WTC11 (cell line): ENCODE measurements around the gene COBL. TPM values are rescaled to one million over a fixed set of nuclear protein-coding genes. Genes with fewer than 3 reads are reported as not detected.

Experiments used
- ATAC-seq: fragments of 200-7000 bp; cut with Tn5 transposase; 2 replicates; pipeline ENCODE4 v1.10.0; 2021; ENCODE audit warnings: mild to moderate bottlenecking, moderate library complexity
- CTCF ChIA-PET: fragments of 300-600 bp; sonication (Branson Sonifier 250); formaldehyde crosslinking; loops from one replicate; lab custom pipeline; 2021; ENCODE audit warnings: antibody characterized with exemption; lab: Charles Lee
- POLR2A ChIA-PET: fragments of 350-600 bp; sonication (Branson Sonifier 250); formaldehyde crosslinking; loops from one replicate; lab custom pipeline; 2021; ENCODE audit warnings: antibody characterized with exemption; lab: Charles Lee
- DNase-seq: peaks from one replicate; pipeline ENCODE4 v3.0.0; 2021; ENCODE audit warnings: low spot score
- H3K27ac Mint-ChIP-seq: 2 replicates; pipeline ENCODE4 v1.8.0; 2021; ENCODE audit warnings: mixed read lengths
- H3K27me3 Mint-ChIP-seq: 2 replicates; pipeline ENCODE4 v1.8.0; 2021; ENCODE audit warnings: low read depth, mild to moderate bottlenecking, moderate library complexity, mixed read lengths
- H3K36me3 Mint-ChIP-seq: 2 replicates; pipeline ENCODE4 v1.8.0; 2021; ENCODE audit warnings: mixed read lengths
- H3K4me1 Mint-ChIP-seq: 2 replicates; pipeline ENCODE4 v1.8.0; 2022; ENCODE audit warnings: mixed read lengths
- H3K4me3 Mint-ChIP-seq: 2 replicates; pipeline ENCODE4 v1.8.0; 2021; ENCODE audit warnings: mild to moderate bottlenecking, moderate library complexity, mixed read lengths
- H3K9me3 Mint-ChIP-seq: 2 replicates; pipeline ENCODE4 v1.8.0; 2021; ENCODE audit warnings: mixed read lengths
- EMX1 ChIP-seq: fragments of 250-450 bp; sonication (Bioruptor Pico); IDR thresholded peaks from 2 replicates; pipeline ENCODE4 v1.8.0; 2021; ENCODE audit warnings: mild to moderate bottlenecking
- ESRRA ChIP-seq: sonication (generic); formaldehyde crosslinking; IDR thresholded peaks from 2 replicates; pipeline ENCODE4 v1.8.1; 2022; ENCODE audit warnings: mild to moderate bottlenecking, missing genetic modification reagents, borderline replicate concordance
- GTF2I ChIP-seq: fragments of 250-450 bp; sonication (Bioruptor Pico); conservative IDR thresholded peaks from 2 replicates; pipeline ENCODE4 v1.4.0; 2021; ENCODE audit warnings: mild to moderate bottlenecking
- KAT7 ChIP-seq: sonication (generic); formaldehyde crosslinking; IDR thresholded peaks from 2 replicates; pipeline ENCODE4 v1.8.1; 2023; ENCODE audit warnings: missing genetic modification reagents, mild to moderate bottlenecking, borderline replicate concordance
- NR3C1 ChIP-seq: sonication (generic); formaldehyde crosslinking; conservative IDR thresholded peaks from 2 replicates; pipeline ENCODE4 v1.8.1; 2023; ENCODE audit warnings: low read depth, mild to moderate bottlenecking, missing genetic modification reagents
- OVOL2 ChIP-seq: fragments of 250-450 bp; sonication (Bioruptor Pico); IDR thresholded peaks from 2 replicates; pipeline ENCODE4 v1.9.0; 2021; ENCODE audit warnings: mild to moderate bottlenecking, borderline replicate concordance
- SMAD3 ChIP-seq: sonication (generic); formaldehyde crosslinking; IDR thresholded peaks from 2 replicates; pipeline ENCODE4 v1.8.0; 2022; ENCODE audit warnings: missing genetic modification reagents, mild to moderate bottlenecking, borderline replicate concordance
- TEAD4 ChIP-seq: sonication (generic); formaldehyde crosslinking; IDR thresholded peaks from 2 replicates; pipeline ENCODE4 v1.8.0; 2022; ENCODE audit warnings: mild to moderate bottlenecking, missing genetic modification reagents
- ZNF138 ChIP-seq: sonication (generic); formaldehyde crosslinking; conservative IDR thresholded peaks from 2 replicates; pipeline ENCODE4 v1.8.1; 2022; ENCODE audit warnings: mild to moderate bottlenecking, moderate library complexity, missing genetic modification reagents
- total RNA-seq: library from RNA; stranded (reverse); gene quantifications from 3 replicates; pipeline ENCODE4 v1.2.3, GENCODE V29; 2021
- TF ChIP-seq, protein P1 (sequence below): sonication (generic); formaldehyde crosslinking; IDR thresholded peaks from 2 replicates; pipeline ENCODE4 v1.8.1; 2022; ENCODE audit warnings: missing genetic modification reagents, borderline replicate concordance
- TF ChIP-seq, protein P2 (sequence below): sonication (generic); formaldehyde crosslinking; IDR thresholded peaks from 2 replicates; pipeline ENCODE4 v1.8.0; 2022; ENCODE audit warnings: mild to moderate bottlenecking, missing genetic modification reagents
- TF ChIP-seq, protein P3 (sequence below): fragments of 250-450 bp; sonication (Bioruptor Pico); IDR thresholded peaks from 2 replicates; pipeline ENCODE4 v2.1.2; 2022; ENCODE audit warnings: mild to moderate bottlenecking, moderate library complexity
- TF ChIP-seq, protein P4 (sequence below): sonication (generic); formaldehyde crosslinking; IDR thresholded peaks from 2 replicates; pipeline ENCODE4 v1.8.0; 2022; ENCODE audit warnings: missing genetic modification reagents
- TF ChIP-seq, protein P5 (sequence below): sonication (generic); formaldehyde crosslinking; IDR thresholded peaks from 2 replicates; pipeline ENCODE4 v1.8.1; 2023; ENCODE audit warnings: mild to moderate bottlenecking, missing genetic modification reagents, borderline replicate concordance
- TF ChIP-seq, protein P6 (sequence below): fragments of 200-600 bp; IDR thresholded peaks from 2 replicates; pipeline ENCODE4 v1.8.0; 2022; ENCODE audit warnings: antibody characterized with exemption

The COBL gene
- total RNA-seq, 1 experiment from 2014 or later, result 36.5 TPM

DNA sequence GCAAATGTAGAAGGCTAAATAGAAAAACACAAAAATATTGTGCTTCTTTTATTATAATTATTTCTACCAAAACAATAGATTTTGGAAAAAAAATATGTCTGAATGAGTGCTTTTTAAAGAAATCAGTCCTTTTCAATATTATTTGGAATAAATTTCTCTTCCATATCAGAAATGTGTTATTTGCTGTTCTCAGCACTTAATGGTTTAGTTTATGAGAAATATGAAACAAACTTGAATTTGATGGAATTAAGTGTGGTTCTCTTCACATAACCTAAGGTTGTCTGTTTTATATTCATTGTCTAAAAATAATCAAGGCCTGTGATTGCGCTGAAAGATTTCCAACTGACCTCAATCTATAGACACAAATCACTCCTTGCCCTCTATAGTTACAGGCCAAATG is 203.0 kb downstream of the COBL start (continued):
- TF ChIP-seq, protein P1, sequence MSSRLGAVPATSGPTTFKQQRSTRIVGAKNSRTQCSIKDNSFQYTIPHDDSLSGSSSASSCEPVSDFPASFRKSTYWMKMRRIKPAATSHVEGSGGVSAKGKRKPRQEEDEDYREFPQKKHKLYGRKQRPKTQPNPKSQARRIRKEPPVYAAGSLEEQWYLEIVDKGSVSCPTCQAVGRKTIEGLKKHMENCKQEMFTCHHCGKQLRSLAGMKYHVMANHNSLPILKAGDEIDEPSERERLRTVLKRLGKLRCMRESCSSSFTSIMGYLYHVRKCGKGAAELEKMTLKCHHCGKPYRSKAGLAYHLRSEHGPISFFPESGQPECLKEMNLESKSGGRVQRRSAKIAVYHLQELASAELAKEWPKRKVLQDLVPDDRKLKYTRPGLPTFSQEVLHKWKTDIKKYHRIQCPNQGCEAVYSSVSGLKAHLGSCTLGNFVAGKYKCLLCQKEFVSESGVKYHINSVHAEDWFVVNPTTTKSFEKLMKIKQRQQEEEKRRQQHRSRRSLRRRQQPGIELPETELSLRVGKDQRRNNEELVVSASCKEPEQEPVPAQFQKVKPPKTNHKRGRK (CRISPR knock-in tag), result no peak
- TF ChIP-seq NR3C1 (CRISPR knock-in tag), result no peak
- no peak for TF ChIP-seq SMAD3
- TF ChIP-seq, protein P2, sequence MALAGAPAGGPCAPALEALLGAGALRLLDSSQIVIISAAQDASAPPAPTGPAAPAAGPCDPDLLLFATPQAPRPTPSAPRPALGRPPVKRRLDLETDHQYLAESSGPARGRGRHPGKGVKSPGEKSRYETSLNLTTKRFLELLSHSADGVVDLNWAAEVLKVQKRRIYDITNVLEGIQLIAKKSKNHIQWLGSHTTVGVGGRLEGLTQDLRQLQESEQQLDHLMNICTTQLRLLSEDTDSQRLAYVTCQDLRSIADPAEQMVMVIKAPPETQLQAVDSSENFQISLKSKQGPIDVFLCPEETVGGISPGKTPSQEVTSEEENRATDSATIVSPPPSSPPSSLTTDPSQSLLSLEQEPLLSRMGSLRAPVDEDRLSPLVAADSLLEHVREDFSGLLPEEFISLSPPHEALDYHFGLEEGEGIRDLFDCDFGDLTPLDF (CRISPR knock-in tag), result no peak
- TF ChIP-seq, protein P3, sequence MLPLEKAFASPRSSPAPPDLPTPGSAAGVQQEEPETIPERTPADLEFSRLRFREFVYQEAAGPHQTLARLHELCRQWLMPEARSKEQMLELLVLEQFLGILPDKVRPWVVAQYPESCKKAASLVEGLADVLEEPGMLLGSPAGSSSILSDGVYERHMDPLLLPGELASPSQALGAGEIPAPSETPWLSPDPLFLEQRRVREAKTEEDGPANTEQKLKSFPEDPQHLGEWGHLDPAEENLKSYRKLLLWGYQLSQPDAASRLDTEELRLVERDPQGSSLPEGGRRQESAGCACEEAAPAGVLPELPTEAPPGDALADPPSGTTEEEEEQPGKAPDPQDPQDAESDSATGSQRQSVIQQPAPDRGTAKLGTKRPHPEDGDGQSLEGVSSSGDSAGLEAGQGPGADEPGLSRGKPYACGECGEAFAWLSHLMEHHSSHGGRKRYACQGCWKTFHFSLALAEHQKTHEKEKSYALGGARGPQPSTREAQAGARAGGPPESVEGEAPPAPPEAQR, result no peak
- no peak for TF ChIP-seq TEAD4 (CRISPR knock-in tag)

DNA sequence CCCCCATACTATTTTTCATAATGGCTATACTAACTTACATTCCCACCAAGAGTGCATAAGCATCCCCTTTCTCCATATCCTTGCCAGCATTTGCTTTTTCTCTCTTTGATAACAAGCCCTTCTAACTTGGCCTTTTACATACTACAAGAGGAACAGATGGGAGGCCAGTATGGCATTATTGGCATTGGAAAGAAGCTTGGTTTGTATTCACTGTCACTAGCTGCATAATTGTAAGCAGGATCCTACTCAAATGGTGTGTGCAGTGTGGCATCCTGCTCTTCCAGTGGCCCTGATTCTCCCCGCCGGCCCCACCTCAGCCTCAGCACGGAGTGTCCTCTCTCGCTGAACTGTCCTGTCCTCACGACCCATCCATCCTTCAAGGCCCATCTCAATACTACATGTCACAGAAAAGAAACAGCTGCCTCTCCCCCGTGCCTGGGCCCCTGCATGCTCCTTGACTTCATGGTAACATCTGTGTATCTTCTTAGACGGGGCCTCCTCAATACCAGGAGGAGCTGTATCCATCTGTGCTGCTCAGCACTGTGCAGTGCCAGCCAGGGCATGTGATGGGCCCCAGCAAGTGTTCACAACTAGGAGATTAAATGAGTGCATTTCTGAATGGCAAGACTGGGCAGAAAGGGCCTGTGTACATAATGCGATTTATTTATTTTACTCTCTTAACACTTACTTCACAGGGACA is 205.2 kb downstream of the COBL start:
- H3K4me3 Mint-ChIP-seq, result no peak overlapping the region
- no peaks in the 10 kb centered on the region for H3K27me3 Mint-ChIP-seq
- TF ChIP-seq GTF2I (CRISPR knock-in tag) (no peak), ESRRA (CRISPR knock-in tag) (no peak), ZNF138 (CRISPR knock-in tag) (no peak), TEAD4 (CRISPR knock-in tag) (no peak), OVOL2 (CRISPR knock-in tag) (no peak), EMX1 (CRISPR knock-in tag) (no peak), KAT7 (CRISPR knock-in tag) (no peak)
- TF ChIP-seq, protein P4, sequence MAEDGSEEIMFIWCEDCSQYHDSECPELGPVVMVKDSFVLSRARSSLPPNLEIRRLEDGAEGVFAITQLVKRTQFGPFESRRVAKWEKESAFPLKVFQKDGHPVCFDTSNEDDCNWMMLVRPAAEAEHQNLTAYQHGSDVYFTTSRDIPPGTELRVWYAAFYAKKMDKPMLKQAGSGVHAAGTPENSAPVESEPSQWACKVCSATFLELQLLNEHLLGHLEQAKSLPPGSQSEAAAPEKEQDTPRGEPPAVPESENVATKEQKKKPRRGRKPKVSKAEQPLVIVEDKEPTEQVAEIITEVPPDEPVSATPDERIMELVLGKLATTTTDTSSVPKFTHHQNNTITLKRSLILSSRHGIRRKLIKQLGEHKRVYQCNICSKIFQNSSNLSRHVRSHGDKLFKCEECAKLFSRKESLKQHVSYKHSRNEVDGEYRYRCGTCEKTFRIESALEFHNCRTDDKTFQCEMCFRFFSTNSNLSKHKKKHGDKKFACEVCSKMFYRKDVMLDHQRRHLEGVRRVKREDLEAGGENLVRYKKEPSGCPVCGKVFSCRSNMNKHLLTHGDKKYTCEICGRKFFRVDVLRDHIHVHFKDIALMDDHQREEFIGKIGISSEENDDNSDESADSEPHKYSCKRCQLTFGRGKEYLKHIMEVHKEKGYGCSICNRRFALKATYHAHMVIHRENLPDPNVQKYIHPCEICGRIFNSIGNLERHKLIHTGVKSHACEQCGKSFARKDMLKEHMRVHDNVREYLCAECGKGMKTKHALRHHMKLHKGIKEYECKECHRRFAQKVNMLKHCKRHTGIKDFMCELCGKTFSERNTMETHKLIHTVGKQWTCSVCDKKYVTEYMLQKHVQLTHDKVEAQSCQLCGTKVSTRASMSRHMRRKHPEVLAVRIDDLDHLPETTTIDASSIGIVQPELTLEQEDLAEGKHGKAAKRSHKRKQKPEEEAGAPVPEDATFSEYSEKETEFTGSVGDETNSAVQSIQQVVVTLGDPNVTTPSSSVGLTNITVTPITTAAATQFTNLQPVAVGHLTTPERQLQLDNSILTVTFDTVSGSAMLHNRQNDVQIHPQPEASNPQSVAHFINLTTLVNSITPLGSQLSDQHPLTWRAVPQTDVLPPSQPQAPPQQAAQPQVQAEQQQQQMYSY (CRISPR knock-in tag), result no peak
- TF ChIP-seq, protein P3, result no peak
- TF ChIP-seq, protein P5, sequence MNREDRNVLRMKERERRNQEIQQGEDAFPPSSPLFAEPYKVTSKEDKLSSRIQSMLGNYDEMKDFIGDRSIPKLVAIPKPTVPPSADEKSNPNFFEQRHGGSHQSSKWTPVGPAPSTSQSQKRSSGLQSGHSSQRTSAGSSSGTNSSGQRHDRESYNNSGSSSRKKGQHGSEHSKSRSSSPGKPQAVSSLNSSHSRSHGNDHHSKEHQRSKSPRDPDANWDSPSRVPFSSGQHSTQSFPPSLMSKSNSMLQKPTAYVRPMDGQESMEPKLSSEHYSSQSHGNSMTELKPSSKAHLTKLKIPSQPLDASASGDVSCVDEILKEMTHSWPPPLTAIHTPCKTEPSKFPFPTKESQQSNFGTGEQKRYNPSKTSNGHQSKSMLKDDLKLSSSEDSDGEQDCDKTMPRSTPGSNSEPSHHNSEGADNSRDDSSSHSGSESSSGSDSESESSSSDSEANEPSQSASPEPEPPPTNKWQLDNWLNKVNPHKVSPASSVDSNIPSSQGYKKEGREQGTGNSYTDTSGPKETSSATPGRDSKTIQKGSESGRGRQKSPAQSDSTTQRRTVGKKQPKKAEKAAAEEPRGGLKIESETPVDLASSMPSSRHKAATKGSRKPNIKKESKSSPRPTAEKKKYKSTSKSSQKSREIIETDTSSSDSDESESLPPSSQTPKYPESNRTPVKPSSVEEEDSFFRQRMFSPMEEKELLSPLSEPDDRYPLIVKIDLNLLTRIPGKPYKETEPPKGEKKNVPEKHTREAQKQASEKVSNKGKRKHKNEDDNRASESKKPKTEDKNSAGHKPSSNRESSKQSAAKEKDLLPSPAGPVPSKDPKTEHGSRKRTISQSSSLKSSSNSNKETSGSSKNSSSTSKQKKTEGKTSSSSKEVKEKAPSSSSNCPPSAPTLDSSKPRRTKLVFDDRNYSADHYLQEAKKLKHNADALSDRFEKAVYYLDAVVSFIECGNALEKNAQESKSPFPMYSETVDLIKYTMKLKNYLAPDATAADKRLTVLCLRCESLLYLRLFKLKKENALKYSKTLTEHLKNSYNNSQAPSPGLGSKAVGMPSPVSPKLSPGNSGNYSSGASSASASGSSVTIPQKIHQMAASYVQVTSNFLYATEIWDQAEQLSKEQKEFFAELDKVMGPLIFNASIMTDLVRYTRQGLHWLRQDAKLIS (CRISPR knock-in tag), result no peak
- TF ChIP-seq, protein P6, sequence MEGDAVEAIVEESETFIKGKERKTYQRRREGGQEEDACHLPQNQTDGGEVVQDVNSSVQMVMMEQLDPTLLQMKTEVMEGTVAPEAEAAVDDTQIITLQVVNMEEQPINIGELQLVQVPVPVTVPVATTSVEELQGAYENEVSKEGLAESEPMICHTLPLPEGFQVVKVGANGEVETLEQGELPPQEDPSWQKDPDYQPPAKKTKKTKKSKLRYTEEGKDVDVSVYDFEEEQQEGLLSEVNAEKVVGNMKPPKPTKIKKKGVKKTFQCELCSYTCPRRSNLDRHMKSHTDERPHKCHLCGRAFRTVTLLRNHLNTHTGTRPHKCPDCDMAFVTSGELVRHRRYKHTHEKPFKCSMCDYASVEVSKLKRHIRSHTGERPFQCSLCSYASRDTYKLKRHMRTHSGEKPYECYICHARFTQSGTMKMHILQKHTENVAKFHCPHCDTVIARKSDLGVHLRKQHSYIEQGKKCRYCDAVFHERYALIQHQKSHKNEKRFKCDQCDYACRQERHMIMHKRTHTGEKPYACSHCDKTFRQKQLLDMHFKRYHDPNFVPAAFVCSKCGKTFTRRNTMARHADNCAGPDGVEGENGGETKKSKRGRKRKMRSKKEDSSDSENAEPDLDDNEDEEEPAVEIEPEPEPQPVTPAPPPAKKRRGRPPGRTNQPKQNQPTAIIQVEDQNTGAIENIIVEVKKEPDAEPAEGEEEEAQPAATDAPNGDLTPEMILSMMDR, result no peak
- CTCF ChIA-PET, result interaction anchor here (0.9 kb wide), 1 partner anchor 11 kb away, joined by 3 read pairs; no protein-coding TSS in a partner anchor
- H3K27ac Mint-ChIP-seq, result no peak overlapping the region
- peaks cover 7% of the 10 kb centered on the region for H3K36me3 Mint-ChIP-seq
- H3K4me1 Mint-ChIP-seq, result peaks cover 34% of the 10 kb centered on the region
- no peak for ATAC-seq
- POLR2A ChIA-PET, result no interaction called here
- no peak for DNase-seq
- H3K9me3 Mint-ChIP-seq, result peaks cover 15% of the 10 kb centered on the region
